K562 (cell line): Measurements from ENCODE around the gene HAS3. TPM values are rescaled to one million over a fixed set of nuclear protein-coding genes. Genes with fewer than 3 reads are reported as not detected.

Source experiments
- ARID3A ChIP-seq: IDR thresholded peaks from 2 replicates; pipeline ENCODE4 v1.6.1; 2012; ENCODE audit warnings: low read depth, low read length, improper control_type of control experiment, borderline replicate concordance
- ELF2 ChIP-seq: fragments of 250-450 bp; sonication (Bioruptor Pico); IDR thresholded peaks from 2 replicates; pipeline ENCODE4 v1.5.0; 2021; ENCODE audit warnings: mild to moderate bottlenecking
- ETS1 ChIP-seq: conservative IDR thresholded peaks from 2 replicates; pipeline ENCODE4 v1.6.1; 2011; ENCODE audit warnings: low read depth, mild to moderate bottlenecking, low read length; ENCODE audit not compliant: control insufficient read depth
- ETV5 ChIP-seq: sonication (generic); formaldehyde crosslinking; IDR thresholded peaks from 2 replicates; pipeline ENCODE4 v1.4.0; 2020; ENCODE audit warnings: low read depth, mild to moderate bottlenecking, missing genetic modification reagents
- HDAC2 ChIP-seq: fragments of 450-650 bp; IDR thresholded peaks from 2 replicates; pipeline ENCODE4 v1.6.1; 2016; ENCODE audit warnings: mild to moderate bottlenecking
- HIVEP1 ChIP-seq: fragments of 250-450 bp; sonication (Bioruptor Pico); IDR thresholded peaks from 2 replicates; pipeline ENCODE4 v1.4.0; 2020; ENCODE audit warnings: mild to moderate bottlenecking
- IRF2 ChIP-seq: sonication (generic); formaldehyde crosslinking; IDR thresholded peaks from 2 replicates; pipeline ENCODE4 v1.8.1; 2022; ENCODE audit warnings: mild to moderate bottlenecking, missing genetic modification reagents
- KAT7 ChIP-seq: sonication (generic); formaldehyde crosslinking; IDR thresholded peaks from 2 replicates; pipeline ENCODE4 v1.8.0; 2022; ENCODE audit warnings: missing genetic modification reagents, mild to moderate bottlenecking, borderline replicate concordance
- PCBP2 ChIP-seq: fragments of 200-400 bp; formaldehyde crosslinking; IDR thresholded peaks from 2 replicates; pipeline ENCODE4 v1.6.1; 2018; ENCODE audit warnings: low read length, low read depth, mild to moderate bottlenecking, moderate library complexity; ENCODE audit not compliant: poor library complexity, severe bottlenecking
- PHTF2 ChIP-seq: fragments of 250-450 bp; sonication (Bioruptor Pico); IDR thresholded peaks from 2 replicates; pipeline ENCODE4 v1.5.0; 2021; ENCODE audit warnings: mild to moderate bottlenecking
- POU5F1 ChIP-seq: fragments of 150-350 bp; IDR thresholded peaks from 2 replicates; pipeline ENCODE4 v1.6.1; 2014; ENCODE audit warnings: borderline replicate concordance, low read length, low read depth, mild to moderate bottlenecking; ENCODE audit not compliant: partially characterized antibody
- PPARD ChIP-seq: fragments of 250-450 bp; sonication (Bioruptor Pico); IDR thresholded peaks from 2 replicates; pipeline ENCODE4 v1.8.0; 2022; ENCODE audit warnings: inconsistent platforms, mild to moderate bottlenecking, moderate library complexity
- SMAD3 ChIP-seq: fragments of 450-650 bp; formaldehyde crosslinking; conservative IDR thresholded peaks from 2 replicates; pipeline ENCODE4 v1.4.0; 2020; ENCODE audit warnings: mild to moderate bottlenecking
- TEAD1 ChIP-seq, 2 experiments: fragments of 450-650 bp in 1 of 2; sonication (generic) in 1 of 2; formaldehyde crosslinking; IDR thresholded peaks; 2 replicates each; pipeline versions ENCODE4 v1.4.0 to v1.8.0; 2020 to 2022; ENCODE audit warnings: mild to moderate bottlenecking in 2 of 2, missing genetic modification reagents in 1 of 2
- TEAD2 ChIP-seq: fragments of 450-650 bp; IDR thresholded peaks from 2 replicates; pipeline ENCODE4 v1.6.1; 2016; ENCODE audit warnings: missing genetic modification characterization, control low read depth, missing compliant biosample characterization
- TFAM ChIP-seq: fragments of 250-450 bp; sonication (Bioruptor Pico); conservative IDR thresholded peaks from 2 replicates; pipeline ENCODE4 v1.5.0; 2021; ENCODE audit warnings: mild to moderate bottlenecking, moderate library complexity
- ZNF12 ChIP-seq: sonication (generic); formaldehyde crosslinking; IDR thresholded peaks from 2 replicates; pipeline ENCODE4 v1.4.0; 2020; ENCODE audit warnings: mild to moderate bottlenecking, missing genetic modification reagents
- ZNF143 ChIP-seq: sonication (generic); formaldehyde crosslinking; IDR thresholded peaks from 2 replicates; pipeline ENCODE4 v1.9.0; 2022; ENCODE audit warnings: mild to moderate bottlenecking, missing genetic modification reagents
- ZNF277 ChIP-seq: fragments of 250-450 bp; sonication (Bioruptor Pico); IDR thresholded peaks from 2 replicates; pipeline ENCODE4 v1.8.0; 2022; ENCODE audit warnings: inconsistent platforms, mild to moderate bottlenecking, moderate library complexity, borderline replicate concordance
- ZNF445 ChIP-seq: fragments of 250-450 bp; sonication (Bioruptor Pico); IDR thresholded peaks from 2 replicates; pipeline ENCODE4 v1.4.0; 2020; ENCODE audit warnings: low read depth, mild to moderate bottlenecking, moderate library complexity
- ZNF639 ChIP-seq, 2 experiments: fragments of 200-800 bp in 1 of 2; sonication (Bioruptor generic) in 1 of 2; sonication (generic) in 1 of 2; formaldehyde crosslinking in 1 of 2; IDR thresholded peaks in 1 of 2; conservative IDR thresholded peaks in 1 of 2; 2 replicates each; pipeline versions ENCODE4 v1.5.0 to v1.6.1; 2016 to 2020; ENCODE audit warnings: missing compliant biosample characterization in 1 of 2, missing genetic modification characterization in 1 of 2, missing genetic modification reagents in 1 of 2
- ZNF695 ChIP-seq: fragments of 450-650 bp; formaldehyde crosslinking; IDR thresholded peaks from 2 replicates; pipeline ENCODE4 v1.4.0; 2020; ENCODE audit warnings: mild to moderate bottlenecking, moderate library complexity
- ZNF830 ChIP-seq: fragments of 250-450 bp; sonication (Bioruptor Pico); IDR thresholded peaks from 2 replicates; pipeline ENCODE4 v1.5.0; 2021; ENCODE audit warnings: mild to moderate bottlenecking
- polyA plus RNA-seq, 8 experiments: library from polyadenylated mRNA; depleted of rRNA in 4 of 8; stranded (reverse) in 5 of 8; unstranded in 3 of 8; fragments of >200 nt; fragmentation: Nextera tagmentation in 2 of 8; fragmentation: Illumina TruSeq in 1 of 8; extraction: Ambion mirVana in 2 of 8; extraction: Trizol in 1 of 8; gene quantifications; 2 replicates each; pipeline versions ENCODE4 v1.2.1 to v1.2.3, GENCODE V29; 2011 to 2014; ENCODE audit warnings: inconsistent platforms in 1 of 8, missing spikeins in 1 of 8
- total RNA-seq, 7 experiments: library from RNA; depleted of rRNA in 6 of 7; stranded (reverse); fragments of >200 nt in 6 of 7; fragmentation: Illumina TruSeq in 2 of 7; extraction: Trizol in 2 of 7; gene quantifications; 2 replicates each; pipeline versions ENCODE4 v1.2.1 to v1.2.3, GENCODE V29; 2011 to 2021; ENCODE audit warnings: low replicate concordance in 1 of 7

The HAS3 gene
- total and polyA plus RNA-seq, 9 of the 15 experiments (the other 6 are each of a cell fraction or from before 2014, with no cell fraction given) = 0.04 to 0.33 (median 0.13) TPM; not detected in 1

- TF ChIP-seq ETS1 (no peak), PCBP2 (no peak), HIVEP1 (CRISPR knock-in tag) (0 out of 2 replicates have a peak, but pooled peaks have one; percentile 30), KAT7 (CRISPR knock-in tag) (no peak), ZNF445 (no peak), PPARD (CRISPR knock-in tag) (no peak), SMAD3 (CRISPR knock-in tag) (0 out of 2 replicates have a peak, but pooled peaks have one; percentile 14), ZNF639 (CRISPR knock-in tag; conservative IDR thresholded peaks at IDR 0.05 in 1 of 2, IDR thresholded peaks at IDR 0.05 in 1 of 2) (no peak), ARID3A (no peak), IRF2 (no peak), ZNF143 (CRISPR knock-in tag) (no peak), ELF2 (CRISPR knock-in tag) (no peak), TEAD1 (CRISPR knock-in tag; IDR thresholded peaks at IDR 0.05) (peak in 1 of 2 experiments; percentile 60; a peak in 1 of 4 replicates), TFAM (no peak), ZNF830 (CRISPR knock-in tag) (0 out of 2 replicates have a peak, but pooled peaks have one; percentile 51), POU5F1 (no peak), TEAD2 (no peak), PHTF2 (CRISPR knock-in tag) (no peak), ZNF277 (no peak), ETV5 (CRISPR knock-in tag) (no peak), ZNF12 (CRISPR knock-in tag) (no peak), ZNF695 (CRISPR knock-in tag) (no peak), HDAC2 (peak; percentile 79)
Observed at GRCh38 chr16:69131839-69132423, 26.5 kb downstream of the HAS3 start (continued).
